Peyer's patch (tissue), 4 donors: Measurements from ENCODE around the gene PRKCH. TPM values are rescaled to one million over a fixed set of nuclear protein-coding genes. Genes with fewer than 3 reads are reported as not detected.

ENCODE experiments used
- DNase-seq, 3 donors: peaks; one replicate each; pipeline ENCODE4 v3.0.0-alpha.2; 2017 to 2019
- H3K27ac ChIP-seq, 4 donors: fragments of 200-600 bp; sonication (generic); one replicate each; pipeline ENCODE4 v1.5.1; 2016 to 2019
- H3K27me3 ChIP-seq, 2 donors: fragments of 200-600 bp; sonication (generic); one replicate each; pipeline ENCODE4 v1.5.1; 2019
- H3K36me3 ChIP-seq, 3 donors: fragments of 200-600 bp; sonication (generic); one replicate each; pipeline ENCODE4 v1.5.1; 2016 to 2019
- H3K4me1 ChIP-seq, 4 donors: fragments of 200-600 bp; sonication (generic); one replicate each; pipeline ENCODE4 v1.5.1; 2016 to 2019
- H3K4me3 ChIP-seq, 4 donors: fragments of 200-600 bp; sonication (generic); 1 replicate in 3 of 4; 2 replicates in 1 of 4; pipeline ENCODE4 v1.5.1; 2016 to 2019; ENCODE audit warnings: mild to moderate bottlenecking in 1 of 4
- H3K9me3 ChIP-seq, 4 donors: fragments of 200-600 bp; sonication (generic); one replicate each; pipeline ENCODE4 v1.5.1; 2016 to 2019; ENCODE audit warnings: mild to moderate bottlenecking in 1 of 4
- CTCF ChIP-seq, 6 experiments: fragments of 450-650 bp in 4 of 6; fragments of 200-600 bp in 2 of 6; sonication (generic) in 1 of 6; IDR thresholded peaks; one replicate each; pipeline ENCODE4 v1.5.1; 2017 to 2019; ENCODE audit warnings: antibody characterized with exemption in 6 of 6, mild to moderate bottlenecking in 3 of 6, moderate library complexity in 1 of 6
- POLR2A ChIP-seq, 2 donors: fragments of 450-650 bp; IDR thresholded peaks; one replicate each; pipeline ENCODE4 v1.5.1; 2017; ENCODE audit warnings: antibody characterized with exemption in 2 of 2, mild to moderate bottlenecking in 2 of 2, moderate library complexity in 2 of 2
- total RNA-seq, 4 donors: library from RNA; depleted of rRNA; stranded (reverse); fragments of >200 nt; gene quantifications; one replicate each; pipeline ENCODE4 v1.1.0, GENCODE V29; 2016

The PRKCH gene
- total RNA-seq, 4 donors from 2014 or later: 32.5 to 64.2 (median 53.0) TPM

DNA sequence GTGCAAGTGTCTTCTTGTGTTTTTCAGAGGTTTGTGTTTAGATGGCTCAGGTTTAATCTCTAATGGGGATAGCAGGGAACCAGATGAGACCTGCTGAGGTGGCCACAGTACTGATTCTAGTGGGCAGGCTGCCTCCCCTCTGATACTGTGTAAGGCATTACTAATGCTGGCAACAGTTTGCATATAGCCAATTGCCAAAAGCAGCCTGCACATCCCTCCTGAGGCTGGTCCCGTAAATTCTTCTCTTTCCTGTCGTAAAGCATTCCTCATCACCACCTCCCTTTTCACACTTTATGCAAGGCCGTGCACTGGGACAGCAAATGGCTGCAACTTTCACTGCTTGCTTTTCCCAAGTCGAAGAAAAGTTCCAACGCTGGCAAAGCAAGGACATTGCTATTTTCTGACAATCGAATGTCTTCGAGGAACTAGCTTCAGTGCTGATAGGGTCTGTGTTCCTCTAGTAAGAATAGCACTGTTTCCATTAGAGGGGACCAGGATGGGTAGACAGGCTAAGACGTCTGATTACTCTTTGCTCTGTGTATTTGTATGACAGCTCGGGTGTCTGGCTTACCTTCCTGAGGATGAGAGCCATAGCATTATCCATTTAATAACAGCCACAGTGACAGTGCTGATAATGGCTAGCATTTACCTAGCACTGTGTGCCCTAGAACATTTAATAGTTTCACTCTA is 195.7 kb downstream of the PRKCH start:
- Histone ChIP-seq H3K4me3 (no peak overlapping the region), H3K36me3 (no peaks in the 10 kb centered on the region), H3K9me3 (no peaks in the 10 kb centered on the region), H3K27ac (peak overlapping the region in 2 of 4 donors; percentile 63 to 79), H3K4me1 (peaks cover 0 to 17% (median 7%) of the 10 kb centered on the region in 4 donors), H3K27me3 (no peaks in the 10 kb centered on the region)
- no peak for TF ChIP-seq CTCF (IDR thresholded peaks at IDR 0.05)
- TF ChIP-seq POLR2A (IDR thresholded peaks at IDR 0.05): no peak
- DNase-seq: no peak

GRCh38 chr14:61517911-61518384 is 196.6 kb downstream of the PRKCH start:
- Histone ChIP-seq H3K4me1 (peaks cover 0 to 14% (median 7%) of the 10 kb centered on the region in 4 donors), H3K27me3 (no peaks in the 10 kb centered on the region), H3K9me3 (no peaks in the 10 kb centered on the region), H3K27ac (peak overlapping the region in 2 of 4 donors; percentile 63 to 79), H3K4me3 (no peak overlapping the region), H3K36me3 (no peaks in the 10 kb centered on the region)
- TF ChIP-seq CTCF (IDR thresholded peaks at IDR 0.05): no peak
- TF ChIP-seq POLR2A (IDR thresholded peaks at IDR 0.05): peak in 1 of 2 donors; percentile 15
- DNase-seq: peak in 2 of 3 donors; percentile 74 to 83

DNA sequence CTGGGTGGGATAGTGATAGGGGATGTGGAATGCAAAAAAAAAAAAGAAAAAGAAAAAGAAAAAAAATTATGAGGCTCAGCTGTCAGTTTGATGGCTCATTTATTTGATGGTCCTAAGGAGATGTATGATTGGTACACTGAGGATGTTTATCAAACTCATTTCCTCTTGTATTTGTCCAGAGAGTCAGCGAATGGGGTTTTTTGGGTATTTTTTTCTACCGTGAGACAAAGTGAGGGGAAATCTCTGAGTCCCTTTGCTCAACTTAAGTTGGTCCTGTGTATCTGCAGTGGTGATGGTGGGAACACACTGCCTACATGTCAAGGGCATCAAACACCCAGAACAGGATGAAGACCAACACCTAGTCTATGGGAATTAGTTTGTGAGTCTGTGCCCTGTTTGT is 197.0 kb downstream of the PRKCH start:
- no peak overlapping the region for H3K4me3 ChIP-seq
- H3K27me3 ChIP-seq: no peaks in the 10 kb centered on the region
- no peaks in the 10 kb centered on the region for H3K9me3 ChIP-seq
- DNase-seq: no peak
- peaks cover 0 to 18% (median 7%) of the 10 kb centered on the region in 4 donors for H3K4me1 ChIP-seq
- H3K27ac ChIP-seq: peak overlapping the region in 1 of 4 donors; percentile 17
- no peaks in the 10 kb centered on the region for H3K36me3 ChIP-seq
- TF ChIP-seq POLR2A (IDR thresholded peaks at IDR 0.05) (no peak), CTCF (IDR thresholded peaks at IDR 0.05) (no peak)

GRCh38 chr14:61519106-61519505 is 197.7 kb downstream of the PRKCH start:
- H3K4me1 ChIP-seq: peaks cover 0 to 25% (median 7%) of the 10 kb centered on the region in 4 donors

DNA sequence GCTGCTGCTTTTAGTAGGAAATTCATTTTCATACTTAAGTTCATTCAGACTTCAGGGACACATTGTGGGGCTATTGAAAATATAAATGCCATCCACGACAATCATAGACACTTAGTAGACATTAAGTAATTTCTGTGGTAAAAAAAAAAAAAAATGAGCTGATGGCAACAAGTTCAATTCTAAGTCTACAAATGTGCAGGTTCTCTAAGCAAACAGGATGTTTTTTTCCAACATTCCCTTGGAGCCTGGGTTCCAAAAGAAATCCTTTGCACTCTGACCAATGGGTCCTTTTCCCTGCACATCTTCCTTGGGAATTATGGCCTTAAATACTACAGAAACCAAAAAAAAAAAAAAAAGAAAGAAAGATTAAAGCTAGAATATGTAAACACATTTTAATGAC is 198.4 kb downstream of the PRKCH start:
- TF ChIP-seq POLR2A (IDR thresholded peaks at IDR 0.05) (no peak), CTCF (IDR thresholded peaks at IDR 0.05) (no peak)
- H3K4me1 ChIP-seq: peaks cover 0 to 31% (median 8%) of the 10 kb centered on the region in 4 donors
- no peak overlapping the region for H3K27ac ChIP-seq
- no peaks in the 10 kb centered on the region for H3K27me3 ChIP-seq
- H3K36me3 ChIP-seq: no peaks in the 10 kb centered on the region
- no peak overlapping the region for H3K4me3 ChIP-seq
- H3K9me3 ChIP-seq: no peaks in the 10 kb centered on the region
- DNase-seq: no peak

More at GRCh38 chr14:61519106-61519505, 197.7 kb downstream of the PRKCH start:
- DNase-seq: no peak
- Histone ChIP-seq H3K27me3 (no peaks in the 10 kb centered on the region), H3K4me3 (no peak overlapping the region), H3K9me3 (no peaks in the 10 kb centered on the region), H3K36me3 (no peaks in the 10 kb centered on the region), H3K27ac (no peak overlapping the region)
- no peak for TF ChIP-seq CTCF (IDR thresholded peaks at IDR 0.05)
